Measurements from ENCODE around the gene CAMK2B.

- TF ChIP-seq CTCF (conservative IDR thresholded peaks at IDR 0.05; ENCODE audit: low read depth in 2 of 2): no peak
- no peak for TF ChIP-seq POLR2AphosphoS5 (IDR thresholded peaks at IDR 0.05; ENCODE audit: low read depth)
- no peak for TF ChIP-seq EZH2 (IDR thresholded peaks at IDR 0.05; ENCODE audit: low read depth, unreplicated experiment)
- TF ChIP-seq ETS1 (IDR thresholded peaks at IDR 0.05): no peak
- no peak for TF ChIP-seq REST (IDR thresholded peaks at IDR 0.05; ENCODE audit: unreplicated experiment)
These were observed 16.7 kb downstream of the CAMK2B start for GRCh38 chr7:44308596-44309270.

Measured in GM23338 (cell line).